NB4 (cell line): ENCODE measurements around the gene GPANK1.

Source experiments
- DNase-seq: peaks from one replicate; pipeline ENCODE4 v3.0.0; 2010; ENCODE audit warnings: low read depth
- H3K4me3 ChIP-seq: one replicate; pipeline ENCODE4 v1.5.1; 2011; ENCODE audit warnings: mild to moderate bottlenecking, low read depth, low read length, moderate library complexity
- MYC ChIP-seq: IDR thresholded peaks from 2 replicates; pipeline ENCODE4 v1.6.1; 2011; ENCODE audit warnings: low read depth, low read length
- POLR2A ChIP-seq: IDR thresholded peaks from 2 replicates; pipeline ENCODE4 v1.6.1; 2011; ENCODE audit warnings: mild to moderate bottlenecking; ENCODE audit not compliant: insufficient read length; ENCODE audit errors: extremely low read depth
- TF ChIP-seq, protein P1 (sequence below): IDR thresholded peaks from one replicate; pipeline ENCODE4 v1.5.1; 2012; ENCODE audit warnings: low read depth, low read length
- TF ChIP-seq, protein P2 (sequence below): IDR thresholded peaks from 2 replicates; pipeline ENCODE4 v1.6.1; 2011; ENCODE audit warnings: low read depth, low read length

The GPANK1 gene

DNA sequence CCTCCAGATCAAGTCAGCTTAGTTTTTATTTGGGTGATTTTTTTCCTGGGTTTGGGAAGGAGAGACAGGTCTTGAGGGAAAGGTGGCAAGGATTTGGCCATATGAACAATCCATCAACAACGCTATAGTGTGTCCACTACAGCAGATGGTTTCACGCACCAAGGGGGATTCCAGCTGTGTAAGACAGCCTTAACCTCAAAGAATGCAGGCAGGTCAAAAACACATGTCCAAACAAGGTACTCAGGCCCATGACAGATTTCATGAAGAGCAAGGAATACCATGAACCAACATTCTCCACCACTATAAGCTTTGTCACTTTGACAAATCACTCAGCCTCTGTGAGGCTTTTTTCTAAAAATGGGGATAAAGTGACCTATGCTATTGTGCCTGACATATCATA is 47.8 kb downstream of the GPANK1 start:
- peak overlapping the region; percentile 87 for H3K4me3 ChIP-seq
- no peak for DNase-seq

GRCh38 chr6:31615748-31616147 is 49.0 kb downstream of the GPANK1 start:
- TF ChIP-seq, protein P1, sequence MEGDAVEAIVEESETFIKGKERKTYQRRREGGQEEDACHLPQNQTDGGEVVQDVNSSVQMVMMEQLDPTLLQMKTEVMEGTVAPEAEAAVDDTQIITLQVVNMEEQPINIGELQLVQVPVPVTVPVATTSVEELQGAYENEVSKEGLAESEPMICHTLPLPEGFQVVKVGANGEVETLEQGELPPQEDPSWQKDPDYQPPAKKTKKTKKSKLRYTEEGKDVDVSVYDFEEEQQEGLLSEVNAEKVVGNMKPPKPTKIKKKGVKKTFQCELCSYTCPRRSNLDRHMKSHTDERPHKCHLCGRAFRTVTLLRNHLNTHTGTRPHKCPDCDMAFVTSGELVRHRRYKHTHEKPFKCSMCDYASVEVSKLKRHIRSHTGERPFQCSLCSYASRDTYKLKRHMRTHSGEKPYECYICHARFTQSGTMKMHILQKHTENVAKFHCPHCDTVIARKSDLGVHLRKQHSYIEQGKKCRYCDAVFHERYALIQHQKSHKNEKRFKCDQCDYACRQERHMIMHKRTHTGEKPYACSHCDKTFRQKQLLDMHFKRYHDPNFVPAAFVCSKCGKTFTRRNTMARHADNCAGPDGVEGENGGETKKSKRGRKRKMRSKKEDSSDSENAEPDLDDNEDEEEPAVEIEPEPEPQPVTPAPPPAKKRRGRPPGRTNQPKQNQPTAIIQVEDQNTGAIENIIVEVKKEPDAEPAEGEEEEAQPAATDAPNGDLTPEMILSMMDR: no peak
- TF ChIP-seq POLR2A (peak; percentile 68), MYC (peak; percentile 95)
- TF ChIP-seq, protein P2, sequence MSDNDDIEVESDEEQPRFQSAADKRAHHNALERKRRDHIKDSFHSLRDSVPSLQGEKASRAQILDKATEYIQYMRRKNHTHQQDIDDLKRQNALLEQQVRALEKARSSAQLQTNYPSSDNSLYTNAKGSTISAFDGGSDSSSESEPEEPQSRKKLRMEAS: peak; percentile 81
- peak; percentile 98 for DNase-seq
- H3K4me3 ChIP-seq: peak overlapping the region; percentile 87

More for the DNA sequence above, 47.8 kb downstream of the GPANK1 start:
- TF ChIP-seq MYC (no peak), POLR2A (no peak)
- TF ChIP-seq, protein P1: no peak
- TF ChIP-seq, protein P2: no peak

DNA sequence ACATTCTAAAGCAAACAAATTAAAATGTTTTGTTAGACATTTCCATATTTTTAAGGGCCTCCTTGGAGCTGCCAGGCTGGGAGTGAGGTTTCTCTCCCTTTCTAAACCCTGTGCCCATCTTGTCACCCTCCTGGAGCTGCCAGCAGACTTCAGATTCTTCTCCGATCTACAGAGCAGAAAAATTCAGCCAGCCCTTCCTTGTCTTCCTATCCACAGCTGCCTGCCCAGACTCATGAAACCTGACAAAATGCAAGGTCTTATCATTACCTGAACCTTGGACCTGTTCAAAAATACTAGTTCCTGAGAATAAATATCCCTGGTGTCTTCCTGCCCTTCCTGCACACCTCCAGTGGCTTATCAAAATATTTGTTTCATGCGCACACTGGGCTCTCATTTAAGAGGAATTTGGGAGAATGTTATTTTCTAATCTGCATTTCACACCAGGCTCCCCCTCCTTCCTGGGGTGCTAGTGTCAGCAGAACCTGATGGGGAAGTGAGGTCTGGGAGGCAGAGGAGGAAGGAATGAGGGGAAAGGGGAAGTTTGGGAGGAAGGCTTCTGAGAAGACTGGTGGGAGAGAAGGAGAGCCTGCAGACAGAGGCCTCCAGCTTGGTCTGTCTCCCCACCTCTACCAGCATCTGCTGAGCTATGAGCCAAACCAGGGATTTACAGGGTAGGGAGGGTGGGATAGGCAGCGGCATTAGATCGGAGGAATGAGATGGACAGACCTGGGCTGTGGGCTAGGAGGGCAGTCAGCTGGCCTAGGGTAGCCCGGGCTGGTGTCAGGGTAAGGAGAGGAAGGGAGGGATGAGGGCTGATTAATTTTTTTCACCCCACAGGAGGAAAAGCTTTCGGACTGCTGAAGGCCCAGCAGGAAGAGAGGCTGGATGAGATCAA is 49.9 kb downstream of the GPANK1 start, which contains the start of gene AIF1:
AIF1 (plus strand) TSS at position 551 of the 895 bp plus-strand sequence; CDS start at position 647, 96 bp downstream.
- TF ChIP-seq, protein P1: no peak
- TF ChIP-seq, protein P2: no peak
- TF ChIP-seq POLR2A (no peak), MYC (no peak)
- peak within 1 kb of the TSS; percentile 87 for H3K4me3 ChIP-seq
- DNase-seq: peak; percentile 82

DNA sequence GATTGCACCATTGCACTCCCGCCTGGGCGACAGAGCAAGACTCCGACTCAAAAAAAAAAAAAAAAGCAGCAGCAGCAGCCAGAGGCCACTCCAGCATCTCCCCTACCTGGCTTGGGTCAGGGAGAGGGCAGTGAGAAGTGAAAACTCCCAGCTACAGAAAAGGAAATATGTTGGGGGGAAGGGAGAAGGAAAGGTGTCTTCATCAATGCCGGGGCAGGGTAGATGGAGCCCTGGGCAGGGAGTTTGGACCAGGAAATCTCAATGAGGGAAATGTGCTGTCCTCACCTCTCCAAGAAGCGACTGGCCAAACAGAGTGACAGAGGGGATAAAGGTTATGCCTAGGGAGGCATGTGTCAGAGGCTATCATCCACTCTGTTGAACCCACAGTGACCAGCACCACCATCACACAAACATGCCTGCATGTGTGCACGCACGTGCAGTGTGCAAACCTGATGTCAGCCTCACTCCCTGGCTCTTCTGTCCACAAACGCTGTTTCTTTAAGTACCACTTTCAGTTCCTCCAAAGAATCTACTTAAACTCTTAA is 50.6 kb downstream of the GPANK1 start:
- peak; percentile 45 for DNase-seq
- H3K4me3 ChIP-seq: peak overlapping the region; percentile 87
- TF ChIP-seq, protein P1: no peak
- TF ChIP-seq MYC (no peak), POLR2A (no peak)
- TF ChIP-seq, protein P2: no peak
